HepG2 (cell line): ENCODE results near the gene CEP55. TPM values are rescaled to one million over a fixed set of nuclear protein-coding genes. Genes with fewer than 3 reads are reported as not detected.
A peak's percentile ranks its signal among the peaks of the same experiment; 100 is the strongest.

Experiments used
- ATF7-NPFF ChIP-seq: sonication (generic); formaldehyde crosslinking; IDR thresholded peaks from 2 replicates; pipeline ENCODE4 v1.8.1; 2023; ENCODE audit warnings: mild to moderate bottlenecking, low read depth, missing genetic modification reagents, moderate library complexity
- DNMT1 ChIP-seq: sonication (generic); formaldehyde crosslinking; IDR thresholded peaks from 2 replicates; pipeline ENCODE4 v1.5.1; 2020; ENCODE audit warnings: mild to moderate bottlenecking, missing genetic modification reagents
- E2F1 ChIP-seq: sonication (generic); formaldehyde crosslinking; IDR thresholded peaks from 2 replicates; pipeline ENCODE4 v1.5.0; 2020; ENCODE audit warnings: missing genetic modification reagents
- ELF1 ChIP-seq: sonication (generic); formaldehyde crosslinking; IDR thresholded peaks from 2 replicates; pipeline ENCODE4 v1.4.0; 2020; ENCODE audit warnings: missing genetic modification reagents
- GABPB1 ChIP-seq: IDR thresholded peaks from 2 replicates; pipeline ENCODE4 v1.6.1; 2016; ENCODE audit warnings: mild to moderate bottlenecking, missing genetic modification reagents, moderate library complexity, missing compliant biosample characterization
- GATA4 ChIP-seq: sonication (generic); IDR thresholded peaks from 2 replicates; pipeline ENCODE4 v1.6.1; 2016; ENCODE audit warnings: antibody characterized with exemption, low read depth, borderline replicate concordance
- HINFP ChIP-seq: sonication (generic); formaldehyde crosslinking; IDR thresholded peaks from 2 replicates; pipeline ENCODE4 v1.4.0; 2020; ENCODE audit warnings: low read depth, mild to moderate bottlenecking, missing genetic modification reagents
- HNF4G ChIP-seq, 2 experiments: sonication (generic) in 1 of 2; formaldehyde crosslinking in 1 of 2; IDR thresholded peaks; 2 replicates each; pipeline versions ENCODE4 v1.4.0 to v1.6.1; 2011 to 2020; ENCODE audit warnings: borderline replicate concordance in 2 of 2, low read depth in 2 of 2, mild to moderate bottlenecking in 2 of 2, low read length in 1 of 2, missing genetic modification reagents in 1 of 2, moderate library complexity in 1 of 2
- NFYC ChIP-seq: IDR thresholded peaks from 2 replicates; pipeline ENCODE4 v1.6.1; 2016; ENCODE audit warnings: missing genetic modification reagents, missing compliant biosample characterization
- NR2F6 ChIP-seq, 2 experiments: IDR thresholded peaks; 2 replicates each; pipeline ENCODE4 v1.6.1; 2016; ENCODE audit warnings: antibody characterized with exemption in 1 of 2, mild to moderate bottlenecking in 1 of 2
- PLSCR1 ChIP-seq: sonication (generic); formaldehyde crosslinking; IDR thresholded peaks from 2 replicates; pipeline ENCODE4 v1.5.0; 2020; ENCODE audit warnings: missing genetic modification reagents, mild to moderate bottlenecking, borderline replicate concordance
- PPARG ChIP-seq: conservative IDR thresholded peaks from 2 replicates; pipeline ENCODE4 v1.6.1; 2016; ENCODE audit warnings: missing biosample characterization, missing genetic modification reagents
- SIN3A ChIP-seq: IDR thresholded peaks from 2 replicates; pipeline ENCODE4 v1.6.1; 2011; ENCODE audit warnings: low read depth, mild to moderate bottlenecking, control low read depth, low read length, borderline replicate concordance
- THAP7 ChIP-seq: sonication (generic); formaldehyde crosslinking; IDR thresholded peaks from 2 replicates; pipeline ENCODE4 v1.8.1; 2023; ENCODE audit warnings: mild to moderate bottlenecking, missing genetic modification reagents
- ZBTB25 ChIP-seq: IDR thresholded peaks from 2 replicates; pipeline ENCODE4 v1.6.1; 2018; ENCODE audit warnings: missing genetic modification reagents
- ZBTB26 ChIP-seq: IDR thresholded peaks from 2 replicates; pipeline ENCODE4 v1.6.1; 2016; ENCODE audit warnings: missing compliant biosample characterization, missing genetic modification reagents, borderline replicate concordance
- ZNF3 ChIP-seq: IDR thresholded peaks from 2 replicates; pipeline ENCODE4 v1.7.0; 2017; ENCODE audit warnings: inconsistent platforms
- ZNF367 ChIP-seq: sonication (generic); formaldehyde crosslinking; IDR thresholded peaks from 2 replicates; pipeline ENCODE4 v1.4.0; 2020; ENCODE audit warnings: missing genetic modification reagents, borderline replicate concordance
- ZNF383 ChIP-seq: sonication (generic); formaldehyde crosslinking; IDR thresholded peaks from 2 replicates; pipeline ENCODE4 v1.4.0; 2020; ENCODE audit warnings: missing genetic modification reagents, mild to moderate bottlenecking, borderline replicate concordance
- ZNF720 ChIP-seq: sonication (generic); formaldehyde crosslinking; IDR thresholded peaks from 2 replicates; pipeline ENCODE4 v1.4.0; 2020; ENCODE audit warnings: missing genetic modification reagents
- ZNF788 ChIP-seq: sonication (generic); formaldehyde crosslinking; IDR thresholded peaks from 2 replicates; pipeline ENCODE4 v1.5.0; 2020; ENCODE audit warnings: mild to moderate bottlenecking, missing genetic modification reagents, borderline replicate concordance
- ZSCAN30 ChIP-seq: sonication (generic); formaldehyde crosslinking; IDR thresholded peaks from 2 replicates; pipeline ENCODE4 v1.5.0; 2020; ENCODE audit warnings: mild to moderate bottlenecking, missing genetic modification reagents
- ZSCAN9 ChIP-seq: IDR thresholded peaks from 2 replicates; pipeline ENCODE4 v1.6.1; 2016; ENCODE audit warnings: borderline replicate concordance
- polyA plus RNA-seq, 8 experiments: library from polyadenylated mRNA; depleted of rRNA in 3 of 8; stranded (reverse) in 7 of 8; unstranded in 1 of 8; fragments of >200 nt; fragmentation: Illumina TruSeq in 4 of 8; extraction: Trizol in 4 of 8; gene quantifications; 2 replicates each; pipeline versions ENCODE4 v1.2.1 to v1.2.3, GENCODE V29; 2011 to 2016; ENCODE audit warnings: low read depth in 4 of 8, missing spikeins in 1 of 8, mixed read lengths in 1 of 8; ENCODE audit not compliant: insufficient read depth in 1 of 8
- total RNA-seq, 5 experiments: library from RNA; depleted of rRNA; stranded (reverse); fragments of >200 nt; fragmentation: Illumina TruSeq; extraction: Trizol; gene quantifications; 2 replicates each; pipeline ENCODE4 v1.2.3, GENCODE V29; 2016; ENCODE audit warnings: low read depth in 1 of 5

Gene CEP55
- total and polyA plus RNA-seq, 2 of the 13 experiments (the other 11 are each of a cell fraction or from before 2014, with no cell fraction given) = 6.5 to 17.1 TPM

GRCh38 chr10:93496322-93497041 lies at the start of gene CEP55 (continued):
- TF ChIP-seq GATA4 (no peak), GABPB1 (CRISPR knock-in tag) (peak; percentile 98), ZBTB26 (CRISPR knock-in tag) (peak; percentile 58; the same call in 1 of the 2 replicates), ZSCAN9 (CRISPR knock-in tag) (peak; percentile 58; the same call in 1 of the 2 replicates), ELF1 (CRISPR knock-in tag) (peak; percentile 86), PPARG (0 out of 2 replicates have a peak, but pooled peaks have one; percentile 31), E2F1 (CRISPR knock-in tag) (peak; percentile 96), ZNF383 (CRISPR knock-in tag) (no peak), ZSCAN30 (CRISPR knock-in tag) (no peak), ZBTB25 (CRISPR knock-in tag) (no peak), NR2F6 (IDR thresholded peaks at IDR 0.05) (no peak), NR2F6 (CRISPR knock-in tag; IDR thresholded peaks at IDR 0.05) (no peak), HNF4G (IDR thresholded peaks at IDR 0.05; ENCODE audit: borderline replicate concordance, low read depth, low read length) (no peak), HNF4G (CRISPR knock-in tag; IDR thresholded peaks at IDR 0.05; ENCODE audit: borderline replicate concordance, low read depth) (no peak), ZNF788 (peak; percentile 33; the same call in 1 of the 2 replicates), NFYC (CRISPR knock-in tag) (peak; percentile 86), DNMT1 (CRISPR knock-in tag) (0 out of 2 replicates have a peak, but pooled peaks have one; percentile 25), PLSCR1 (CRISPR knock-in tag) (no peak), ZNF720 (no peak), THAP7 (CRISPR knock-in tag) (no peak), SIN3A (peak; percentile 100), ZNF3 (CRISPR knock-in tag) (no peak), ZNF367 (no peak), ATF7-NPFF (CRISPR knock-in tag) (peak; percentile 99), HINFP (CRISPR knock-in tag) (0 out of 2 replicates have a peak, but pooled peaks have one; percentile 7)
